GM18499 (cell line): ENCODE data around the gene LRRC36.
"Not testable (repeated sequence)": the region's sequence is repeated elsewhere in the genome, so short reads cannot be mapped to it uniquely, and the experiment has no call there.

Experiments used
- ATAC-seq: cut with Tn5 transposase; IDR thresholded peaks from one replicate; pipeline ENCODE4 v1.9.1; 2021; ENCODE audit warnings: moderate number of reproducible peaks; ENCODE audit not compliant: insufficient read depth, unreplicated experiment

Gene LRRC36

GRCh38 chr16:67399218-67399733 is 72.7 kb downstream of the LRRC36 start:
- no peak for ATAC-seq

DNA sequence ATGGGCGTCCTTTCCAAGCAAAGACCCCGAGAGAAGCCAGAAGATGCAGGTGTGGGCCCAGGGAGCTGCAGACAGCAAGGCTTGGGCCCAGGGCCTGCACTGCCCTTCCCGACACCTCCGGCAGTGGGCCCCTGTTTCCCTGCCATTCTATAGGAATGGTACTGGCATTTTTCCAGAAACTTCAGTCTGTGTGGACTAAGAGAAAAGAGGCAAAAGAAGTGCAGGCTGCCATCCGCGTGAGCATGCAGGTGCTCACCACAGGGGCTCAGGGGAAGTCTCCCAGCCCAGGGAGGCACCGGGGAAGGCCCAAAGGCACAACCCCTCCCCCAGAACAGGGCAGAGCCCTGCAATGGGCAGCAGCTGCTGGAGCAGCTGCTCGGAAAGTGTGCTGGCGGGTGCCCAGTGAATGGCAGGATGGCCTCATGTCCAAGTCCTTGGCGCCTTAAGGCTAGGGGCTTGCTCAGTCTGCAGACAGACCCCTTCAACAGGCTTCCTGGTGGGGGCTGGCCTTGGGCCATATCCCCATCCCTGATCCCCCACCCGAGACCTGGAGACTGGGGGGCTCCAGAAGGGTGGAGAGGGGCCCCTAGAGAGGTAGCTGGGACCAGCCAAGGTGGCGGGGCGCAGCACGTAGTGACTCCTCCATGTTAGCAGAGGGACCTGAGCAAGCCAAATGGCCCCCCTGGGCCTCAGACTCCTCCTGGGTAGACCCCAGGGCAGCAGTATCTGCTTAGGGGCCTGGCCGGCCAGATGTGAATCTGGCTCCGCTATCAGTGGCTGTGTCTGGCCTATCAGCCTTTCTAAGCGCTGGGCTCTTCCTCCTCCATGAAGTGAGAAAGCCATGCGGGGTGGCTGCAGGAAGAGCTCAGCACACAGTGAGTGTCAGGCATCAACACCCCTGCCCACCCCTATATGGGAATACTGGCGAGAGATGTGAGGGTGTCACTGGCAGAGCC is 73.4 kb downstream of the LRRC36 start:
- ATAC-seq = no peak

GRCh38 chr16:67400901-67401300 is 74.3 kb downstream of the LRRC36 start:
- ATAC-seq = no peak

DNA sequence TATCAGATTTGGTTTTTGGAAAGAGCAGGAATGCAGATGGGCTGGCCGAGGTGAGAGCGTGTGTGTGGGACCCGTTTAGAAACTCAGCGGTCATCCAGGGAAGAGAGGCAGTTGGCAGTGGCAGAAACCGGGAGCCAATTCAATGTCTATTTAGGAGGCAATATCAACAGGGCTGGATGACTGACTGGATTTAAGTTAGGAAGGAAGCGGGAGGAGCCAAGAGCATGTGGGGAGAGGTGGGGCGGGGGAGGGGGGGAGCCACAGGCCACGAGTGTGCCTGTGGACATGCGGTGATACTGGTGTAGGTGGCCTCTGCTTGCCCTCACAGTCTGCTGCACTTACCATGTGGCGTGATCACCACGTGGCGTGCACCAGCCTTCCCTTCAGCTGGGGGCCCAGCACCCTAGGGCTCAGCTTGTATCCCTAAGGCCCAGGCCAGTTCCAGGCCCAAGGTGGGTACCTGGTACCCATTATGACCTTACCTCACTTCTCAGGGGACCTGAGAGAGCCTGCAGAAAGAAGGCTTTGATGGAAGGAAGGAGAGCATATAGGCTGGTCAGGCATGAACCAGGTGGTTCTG is 77.5 kb downstream of the LRRC36 start:
- ATAC-seq = no peak

- no peak for ATAC-seq
Measured at GRCh38 chr16:67404740-67405226, 78.2 kb downstream of the LRRC36 start.

DNA sequence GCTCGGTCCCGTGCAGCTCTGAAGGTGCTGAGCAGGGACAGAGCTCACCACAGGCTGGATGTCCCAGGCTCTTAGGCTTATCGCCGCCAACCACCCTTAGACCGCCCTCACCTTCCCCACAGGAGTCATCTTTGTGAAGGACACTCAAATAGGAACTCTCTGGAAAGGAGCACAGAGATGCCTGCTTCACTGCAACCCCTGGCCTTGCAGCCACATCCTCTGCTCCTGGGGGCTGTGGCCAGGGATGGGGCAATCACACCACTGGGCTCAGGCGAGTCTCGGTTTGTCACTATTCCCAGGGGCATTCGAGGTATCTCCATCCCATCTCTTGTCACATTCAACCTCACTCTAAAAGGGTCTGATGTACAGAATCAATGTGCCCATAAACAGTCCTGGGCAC is 78.7 kb downstream of the LRRC36 start:
- ATAC-seq = no peak

DNA sequence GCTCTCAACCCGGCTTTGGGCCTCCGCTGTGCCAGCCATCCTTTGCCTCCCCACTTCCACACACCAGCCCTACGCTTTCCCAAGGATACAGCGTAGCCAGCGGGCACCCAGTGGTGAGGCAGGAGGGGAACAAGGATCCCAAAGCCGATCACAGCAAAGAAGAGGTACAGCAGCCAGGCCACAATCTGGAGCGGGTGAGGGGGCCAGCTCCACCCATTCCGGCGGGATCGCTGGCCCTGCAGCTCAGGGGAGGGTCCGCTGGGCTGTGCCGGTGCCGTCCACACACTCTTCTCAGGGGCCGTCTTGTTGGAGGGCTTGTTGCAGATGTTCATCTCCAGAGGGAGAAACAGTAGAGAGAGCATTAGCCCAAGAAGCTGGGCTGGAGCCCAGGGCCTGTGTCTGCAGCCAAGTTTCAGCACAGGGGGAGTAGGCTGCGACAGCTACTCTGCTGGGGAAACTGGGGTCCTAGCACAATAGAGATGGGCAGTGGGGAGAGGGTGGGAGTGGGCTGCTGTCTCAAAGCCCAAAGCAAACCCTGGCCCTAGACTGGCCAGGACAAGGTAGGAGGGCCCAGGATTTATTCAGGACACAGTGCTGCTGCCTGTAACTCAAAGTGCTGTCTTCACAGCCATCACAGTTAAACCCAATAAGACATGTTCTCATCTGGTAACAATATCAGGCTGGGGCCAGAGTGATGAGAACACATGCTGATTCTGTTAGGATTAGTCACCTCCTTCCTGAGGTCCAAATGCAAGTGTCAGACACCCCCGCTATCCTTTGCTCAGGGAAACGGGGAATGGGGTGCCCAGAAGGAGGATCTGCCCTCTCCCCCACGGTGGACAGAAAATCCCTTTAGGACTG is 79.7 kb downstream of the LRRC36 start:
- ATAC-seq = no peak

DNA sequence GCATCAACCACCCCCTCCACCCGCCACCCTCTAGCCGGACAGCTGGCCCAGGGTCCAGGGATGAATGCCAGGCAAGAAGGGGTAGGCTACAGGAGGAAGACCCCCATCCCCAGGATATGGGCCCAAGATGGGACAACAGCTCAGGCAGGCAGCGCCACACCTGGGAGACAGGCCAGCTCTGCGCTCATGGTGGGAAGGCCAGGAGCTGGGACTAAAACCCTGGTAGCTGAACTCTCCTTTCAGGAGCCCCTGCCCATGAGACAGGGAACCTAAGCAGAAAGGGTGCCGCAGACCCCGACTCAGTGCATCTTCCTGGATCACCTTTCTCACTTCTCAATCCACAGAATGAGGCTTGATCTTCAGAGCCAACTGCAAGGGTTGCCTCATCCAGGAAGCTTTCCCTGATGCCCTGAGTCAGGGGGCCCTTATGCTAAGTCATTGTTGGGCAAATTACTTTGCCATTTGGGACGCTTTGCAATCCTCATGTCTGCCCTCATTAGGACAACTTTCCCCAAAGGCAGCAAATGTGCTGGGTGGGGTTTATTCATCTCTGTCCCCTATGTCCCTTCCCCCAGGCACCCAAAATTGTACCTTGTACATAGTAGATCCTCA is 80.7 kb downstream of the LRRC36 start:
- ATAC-seq = no peak

DNA sequence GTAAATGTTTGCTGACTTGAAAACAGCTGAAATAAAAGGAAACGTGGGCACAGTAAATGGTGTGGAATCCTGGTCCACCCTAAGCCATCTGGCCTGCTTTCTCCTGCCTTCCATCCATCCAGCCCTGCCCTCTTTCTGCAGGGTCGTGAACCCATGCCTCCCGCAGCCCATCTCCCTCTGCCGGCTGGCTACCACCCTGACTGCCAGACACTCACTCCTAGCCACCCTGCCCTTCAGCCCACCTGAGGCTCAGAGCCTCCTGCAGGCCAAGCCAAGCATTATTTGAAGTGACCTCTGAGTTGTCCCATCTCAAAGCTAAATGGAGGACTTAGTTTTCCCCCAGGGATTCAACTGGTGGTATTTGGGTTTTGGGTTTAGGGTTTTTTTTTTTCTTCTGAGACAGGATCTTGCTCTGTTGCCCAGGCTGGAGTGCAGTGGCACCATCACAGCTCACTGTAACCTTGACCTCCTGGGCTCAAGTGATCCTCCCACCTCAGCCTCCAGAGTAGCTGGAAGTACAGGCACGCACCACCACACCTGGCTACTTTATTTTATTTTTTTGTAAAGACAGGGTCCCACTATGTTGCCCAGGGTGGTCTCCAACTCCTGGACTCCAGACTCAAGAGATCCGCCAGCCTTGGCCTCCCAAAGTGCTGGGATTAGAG is 81.3 kb downstream of the LRRC36 start:
- no peak for ATAC-seq

DNA sequence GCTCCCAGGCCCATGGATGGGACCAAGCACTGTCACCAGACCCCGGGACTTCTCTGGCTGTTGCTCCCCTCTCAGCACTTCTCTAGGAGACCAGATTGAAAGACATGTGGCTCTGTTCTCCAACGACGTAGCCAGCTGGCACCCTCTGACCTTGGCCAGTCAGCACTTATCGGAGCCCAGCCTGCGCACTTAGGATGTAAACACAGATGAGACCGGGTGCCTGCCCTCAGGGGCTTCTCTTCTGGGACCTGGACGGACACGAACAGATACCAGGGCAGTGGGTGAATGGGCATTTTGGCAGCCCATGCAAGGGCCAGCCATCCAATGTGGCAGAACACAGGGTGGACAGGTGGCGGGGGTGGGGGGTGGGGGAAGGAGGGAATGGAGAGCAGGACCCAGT is 83.0 kb downstream of the LRRC36 start:
- ATAC-seq = no peak

DNA sequence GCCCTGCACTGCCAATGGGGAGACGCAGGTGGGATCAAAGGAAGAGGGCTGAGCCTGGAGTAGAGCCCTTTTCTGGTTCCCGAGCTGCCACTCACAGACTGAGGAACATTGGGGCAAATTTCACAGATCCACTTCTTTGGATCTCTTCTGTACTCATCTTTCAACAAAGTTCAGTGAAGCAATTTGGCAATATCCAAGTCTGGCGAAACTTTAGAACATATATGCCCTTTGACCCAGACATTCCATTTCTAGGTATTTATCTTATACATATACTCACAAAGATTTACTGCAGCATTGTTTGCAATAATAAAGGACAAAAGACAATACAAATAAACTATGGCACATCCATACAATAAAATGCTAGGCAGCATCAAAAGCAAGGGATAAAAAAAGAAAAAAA is 84.7 kb downstream of the LRRC36 start:
- ATAC-seq = no peak

DNA sequence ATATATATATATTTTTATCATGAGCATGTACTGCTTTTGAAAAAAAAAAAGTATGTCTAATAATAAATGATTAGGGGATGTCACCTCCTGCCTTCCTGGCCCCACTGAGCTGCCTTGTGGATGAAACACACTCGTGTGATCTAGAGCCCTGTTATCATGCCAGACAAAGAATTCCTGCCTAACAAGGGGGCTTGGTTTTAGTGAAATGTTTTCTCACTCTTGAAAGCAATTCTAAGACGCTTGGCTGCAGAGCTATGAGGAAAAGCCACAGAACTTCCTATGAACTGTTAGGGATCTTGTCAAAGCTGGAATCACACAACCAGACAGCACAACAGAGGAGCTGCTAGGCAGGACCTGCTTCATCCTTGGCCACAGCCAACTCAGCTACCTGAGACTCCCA is 85.7 kb downstream of the LRRC36 start:
- ATAC-seq = no peak

- no peak for ATAC-seq
Measured at GRCh38 chr16:67413978-67414911, 87.6 kb downstream of the LRRC36 start.

- ATAC-seq = not testable (repeated sequence)
Measured at GRCh38 chr16:67415421-67415820, 88.8 kb downstream of the LRRC36 start.

DNA sequence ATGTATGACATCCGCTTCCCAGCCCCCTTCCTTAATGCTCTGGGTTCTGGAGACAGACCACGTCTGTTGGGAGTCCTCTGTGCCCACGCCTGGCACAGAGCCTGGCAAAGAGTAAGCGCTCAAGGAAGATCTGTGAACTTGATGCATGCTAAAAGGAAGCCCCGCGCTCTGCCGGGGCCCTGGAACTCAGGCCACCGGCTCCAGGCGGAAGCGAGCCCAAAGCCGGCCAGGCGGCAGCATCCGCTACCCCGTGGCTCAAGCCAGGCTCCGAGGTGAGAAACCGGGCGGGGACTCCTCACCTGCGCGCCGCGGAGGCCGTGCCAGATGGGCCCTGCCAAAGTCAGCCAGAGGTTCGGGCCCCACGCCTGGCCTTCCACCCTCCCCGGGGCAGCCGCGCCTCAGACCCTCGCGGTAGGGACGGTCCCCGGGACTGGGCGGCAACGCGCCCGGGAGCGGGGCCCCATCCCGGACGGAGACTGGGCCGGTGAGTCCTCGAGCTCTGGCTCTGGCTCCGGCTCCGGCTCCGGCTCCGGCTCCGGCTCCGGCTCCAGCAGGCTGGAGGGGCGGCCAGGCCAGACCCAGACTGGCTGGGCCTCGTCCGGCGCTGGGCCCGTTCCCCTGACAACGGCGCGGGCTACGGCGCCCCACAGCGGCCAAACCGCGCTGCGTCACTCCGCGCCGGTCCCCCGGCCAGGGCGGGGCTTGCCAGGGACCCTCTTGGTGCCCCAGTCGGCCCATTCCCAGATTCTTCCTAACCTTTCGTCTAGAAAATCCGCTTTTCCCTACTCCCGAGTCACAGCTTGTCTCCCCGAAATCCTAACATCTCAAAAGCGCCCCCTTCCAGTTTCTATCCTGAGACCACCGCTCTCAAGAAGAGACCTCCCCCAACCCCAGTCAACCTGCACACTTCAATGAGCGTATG is 89.5 kb downstream of the LRRC36 start, which contains the start of gene ZDHHC1:
ZDHHC1 (minus strand) TSS at position 606 of the 922 bp plus-strand sequence. CDS start 8,702 bp downstream, outside the sequence.
- no peak for ATAC-seq

DNA sequence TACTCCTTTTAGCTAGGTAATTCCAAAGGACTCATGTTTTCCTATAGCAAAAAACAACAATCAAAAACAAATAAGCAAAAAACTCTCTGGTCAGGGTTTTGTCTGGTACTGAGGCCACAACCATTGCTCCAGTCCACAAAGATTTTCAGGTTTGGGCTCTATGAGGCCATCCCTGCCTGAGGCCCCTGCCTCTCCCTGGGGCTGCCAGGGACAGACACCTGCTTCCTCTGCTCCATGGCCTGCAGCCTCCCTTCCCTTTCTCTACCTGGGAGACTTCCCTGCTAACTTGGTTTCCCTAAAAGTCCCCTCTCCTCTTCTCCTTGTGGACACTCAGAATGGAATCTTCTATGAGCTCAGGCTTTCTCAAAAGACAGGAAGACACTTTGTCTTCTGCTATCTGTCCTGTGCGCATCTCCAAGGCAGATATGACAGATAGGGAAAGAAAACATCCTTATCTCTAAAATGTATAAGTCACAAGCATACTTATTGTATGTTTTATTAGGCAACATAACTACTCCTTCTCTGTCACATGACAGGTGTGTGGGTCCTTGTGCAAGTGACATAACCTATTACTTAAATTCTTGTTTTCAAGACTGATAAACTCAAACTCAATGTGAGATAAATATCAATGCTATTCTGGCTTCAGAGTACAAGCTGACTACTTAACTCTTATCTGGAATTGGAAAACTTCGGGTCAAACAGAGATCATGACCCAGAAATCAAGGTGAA is 90.9 kb downstream of the LRRC36 start:
- no peak for ATAC-seq

GRCh38 chr16:67419502-67419901 is 92.9 kb downstream of the LRRC36 start:
- ATAC-seq = no peak
